NOMO-1 treated with dmso at 0.1 percent for 144 hours (cell line): ENCODE results near the gene SERINC4.
"Not testable (repeated sequence)": the region's sequence is repeated elsewhere in the genome, so short reads cannot be mapped to it uniquely, and the experiment has no call there.

Experiments
- DNase-seq: peaks from one replicate; lab custom pipeline; 2025; ENCODE audit not compliant: unreplicated experiment; lab: John Stamatoyannopoulos, UW

SERINC4 gene

DNA sequence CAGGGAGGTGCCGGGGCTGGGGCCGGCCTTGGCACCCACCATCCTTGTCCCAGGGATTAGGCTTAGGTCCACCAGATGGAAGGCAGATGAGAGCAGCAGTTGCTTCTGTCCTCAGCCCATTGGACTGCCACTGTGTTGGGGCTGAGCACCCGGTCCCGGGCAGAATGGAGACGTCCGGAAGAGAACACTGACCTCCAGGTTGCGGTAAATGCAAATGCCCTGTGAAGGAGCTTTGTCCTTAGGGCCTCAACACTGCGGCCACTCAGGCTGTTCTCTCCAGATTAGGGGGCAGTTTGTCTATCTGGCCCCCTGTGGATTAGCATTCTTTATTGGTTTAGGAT is at the start of gene SERINC4:
TSS of gene SERINC4 (minus strand) at position 276 of the 341 bp plus-strand sequence. CDS start at position 42, 234 bp downstream.
- DNase-seq: no peak

DNA sequence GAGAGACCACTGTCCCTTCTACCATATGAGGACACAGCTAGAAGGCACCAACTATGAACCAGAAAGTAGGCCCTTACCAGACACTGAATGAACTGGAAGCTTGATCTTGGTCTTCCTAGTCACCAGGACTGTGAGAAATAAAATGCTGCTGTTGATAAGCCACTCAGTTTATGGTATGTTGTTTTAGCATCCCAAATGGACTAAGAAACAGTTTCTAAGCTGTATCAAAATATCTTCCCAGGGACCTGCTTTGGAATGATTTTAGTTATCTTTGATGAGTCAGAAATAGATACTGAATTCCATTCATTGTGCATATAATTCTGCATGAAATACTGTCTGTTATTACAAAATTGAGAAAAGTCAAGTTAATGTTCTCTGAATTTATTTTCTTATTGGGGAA is 45.4 kb upstream of the SERINC4 start:
- DNase-seq: no peak

DNA sequence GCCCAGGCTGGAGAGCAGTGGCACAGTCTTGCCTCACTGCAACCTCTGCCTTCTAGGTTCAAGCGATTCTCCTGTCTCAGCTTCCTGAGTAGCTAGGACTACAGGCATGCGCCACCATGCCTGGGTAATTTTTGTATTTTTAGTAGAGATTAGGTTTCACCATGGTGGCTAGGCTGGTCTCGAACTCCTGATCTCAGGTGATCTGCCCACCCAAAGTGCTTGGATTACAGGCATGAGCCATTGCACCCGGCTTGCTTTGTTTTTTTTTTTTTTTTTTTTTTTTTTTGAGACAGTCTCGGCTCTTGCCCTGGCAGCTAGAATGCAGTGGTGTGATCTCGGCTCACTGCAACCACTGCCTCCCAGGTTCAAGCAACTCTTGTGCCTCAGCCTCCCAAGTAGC is 32.5 kb upstream of the SERINC4 start:
- DNase-seq: not testable (repeated sequence)

DNA sequence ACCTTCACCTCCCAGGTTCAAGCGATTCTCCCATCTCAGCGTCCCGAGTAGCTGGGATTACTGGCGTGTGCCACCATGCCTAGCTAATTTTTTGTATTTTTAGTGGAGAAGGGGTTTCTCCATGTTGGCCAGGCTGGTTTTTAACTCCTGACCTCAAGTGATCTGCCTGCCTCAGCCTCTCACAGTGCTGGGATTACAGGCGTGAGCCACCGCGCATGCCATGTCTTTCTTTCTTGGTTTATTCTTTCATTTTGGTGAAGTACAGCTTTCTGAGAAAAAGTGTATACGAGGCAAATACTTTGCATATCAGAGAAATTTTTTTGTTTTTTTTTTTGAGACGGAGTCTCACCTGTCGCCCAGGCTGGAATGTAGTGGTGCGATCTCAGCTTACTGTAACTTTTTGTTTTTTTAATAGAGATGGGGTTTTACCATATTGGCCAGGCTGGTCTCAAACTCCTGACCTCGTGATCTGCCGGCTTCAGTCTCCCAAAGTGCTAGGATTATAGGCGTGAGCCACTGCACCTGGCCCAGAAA is 31.6 kb upstream of the SERINC4 start:
- DNase-seq: not testable (repeated sequence)

DNA sequence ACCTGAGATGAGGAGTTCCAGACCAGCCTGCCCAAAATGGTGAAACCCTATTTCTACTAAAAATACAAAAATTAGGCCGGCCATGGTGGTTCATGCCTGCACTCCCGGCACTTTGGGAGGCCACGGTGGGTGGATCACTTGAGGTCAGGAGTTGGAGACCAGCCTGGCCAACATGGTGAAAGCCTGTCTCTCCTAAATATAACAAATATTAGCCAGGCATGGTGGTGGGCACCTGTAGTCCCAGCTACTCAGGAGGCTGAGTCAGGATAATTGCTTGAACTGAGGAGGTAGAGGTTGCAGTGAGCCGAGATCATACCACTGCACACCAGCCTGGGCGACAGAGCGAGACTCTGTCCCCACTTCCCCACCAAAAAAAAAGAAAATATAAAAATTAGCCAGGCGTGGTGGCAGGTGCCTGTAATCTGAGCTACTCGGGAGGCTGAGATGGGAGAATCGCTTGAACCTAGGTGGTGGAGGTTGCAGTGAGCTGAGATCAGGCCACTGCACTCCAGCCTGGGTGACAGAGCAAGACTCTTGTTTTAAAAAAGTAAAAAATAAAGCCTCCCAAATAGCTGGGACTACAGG is 30.8 kb upstream of the SERINC4 start:
- not testable (repeated sequence) for DNase-seq

DNA sequence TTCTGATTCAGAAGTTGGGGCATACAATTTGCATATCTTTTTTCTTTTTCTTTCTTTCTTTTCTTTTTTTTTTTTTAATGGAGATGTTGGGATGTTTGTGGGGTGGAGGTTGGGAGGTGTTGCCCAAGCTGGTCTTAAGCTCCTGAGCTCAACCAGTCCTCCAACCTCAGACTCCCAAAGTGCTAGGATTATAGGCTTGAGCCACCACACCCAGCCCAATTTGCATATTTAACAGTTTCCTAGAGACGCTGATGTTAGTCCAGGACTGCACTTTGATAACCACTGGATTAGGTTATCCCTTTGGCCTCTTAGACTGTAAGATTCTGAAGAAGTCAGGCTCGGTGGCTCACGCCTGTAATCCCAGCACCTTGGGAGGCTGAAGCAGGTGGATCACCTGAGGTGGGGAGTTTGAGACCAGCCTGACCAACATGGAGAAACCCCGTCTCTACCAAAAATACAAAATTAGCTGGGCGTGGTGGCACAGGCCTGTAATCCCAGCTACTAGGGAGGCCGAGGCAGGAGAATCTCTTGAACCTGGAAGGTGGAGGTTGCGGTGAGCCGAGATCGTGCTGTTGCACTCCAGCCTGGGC is 30.0 kb upstream of the SERINC4 start:
- not testable (repeated sequence) for DNase-seq

DNA sequence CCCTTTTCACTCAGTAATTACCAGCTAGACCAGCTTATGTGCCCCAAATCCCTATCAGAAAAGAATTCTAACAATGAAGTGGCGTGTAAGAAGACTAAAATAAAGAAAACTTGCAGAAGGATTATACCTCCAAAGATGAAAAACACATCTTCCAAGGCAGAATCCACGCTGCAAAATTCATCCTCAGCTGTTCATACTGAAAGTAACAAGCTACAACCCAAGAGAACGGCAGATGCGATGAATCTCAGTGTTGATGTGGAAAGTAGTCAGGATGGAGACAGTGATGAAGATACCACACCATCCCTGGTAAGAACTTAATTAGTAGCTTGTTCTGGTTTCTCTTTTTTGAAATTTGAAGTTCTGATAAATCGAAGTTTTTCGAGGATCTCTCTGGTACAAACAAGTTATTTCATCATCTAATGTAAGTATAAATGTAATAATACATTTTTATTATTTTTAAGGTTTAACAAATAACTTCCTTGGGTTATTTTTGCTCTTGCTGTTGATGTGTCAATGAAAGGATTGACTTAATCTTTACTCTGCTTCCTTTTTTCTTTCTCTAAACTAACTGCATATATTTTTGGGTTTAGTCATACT is 28.1 kb upstream of the SERINC4 start:
- no peak for DNase-seq

DNA sequence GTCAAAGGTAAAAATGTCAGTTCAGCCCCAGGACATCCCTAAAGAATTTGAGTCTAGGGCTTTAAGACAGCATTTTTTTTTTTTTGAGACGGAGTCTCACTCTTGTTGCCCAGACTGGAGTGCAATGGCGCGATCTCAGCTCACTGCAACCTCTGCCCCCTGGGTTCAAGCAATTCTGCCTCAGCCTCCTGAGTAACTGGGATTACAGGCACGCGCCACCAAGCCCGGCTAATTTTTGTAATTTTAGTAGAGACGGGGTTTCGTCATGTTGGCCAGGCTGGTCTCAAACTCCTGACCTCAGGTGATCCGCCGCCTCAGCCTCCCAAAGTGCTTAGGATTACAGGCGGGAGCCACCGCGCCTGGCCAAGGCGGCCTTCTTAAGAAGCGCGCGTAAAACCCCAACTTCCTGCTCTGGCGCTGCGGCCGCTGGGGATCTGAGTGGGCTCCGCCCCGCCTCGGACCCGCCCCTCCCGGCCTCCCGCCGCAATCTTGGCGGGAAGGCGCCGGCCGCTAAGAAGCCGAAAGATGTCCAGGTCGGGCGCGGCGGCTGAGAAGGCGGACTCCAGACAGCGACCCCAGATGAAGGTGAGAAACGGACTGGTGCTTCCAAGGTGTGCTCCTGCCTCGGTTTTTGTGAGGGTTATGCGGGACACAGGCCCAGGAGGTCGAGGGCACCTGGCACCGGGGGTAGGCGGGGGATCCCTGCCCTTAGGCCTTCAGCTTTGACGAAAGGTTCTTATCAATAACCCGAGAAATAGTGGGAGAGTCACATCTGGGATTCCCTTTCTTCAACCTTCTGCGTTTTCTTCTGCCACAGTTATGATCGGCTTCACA is 26.7 kb upstream of the SERINC4 start, which contains the start of gene WDR76:
TSS of gene WDR76 (plus strand) at position 495 of the 834 bp plus-strand sequence. CDS start at position 526, 31 bp downstream.
- peak; percentile 87 for DNase-seq

DNA sequence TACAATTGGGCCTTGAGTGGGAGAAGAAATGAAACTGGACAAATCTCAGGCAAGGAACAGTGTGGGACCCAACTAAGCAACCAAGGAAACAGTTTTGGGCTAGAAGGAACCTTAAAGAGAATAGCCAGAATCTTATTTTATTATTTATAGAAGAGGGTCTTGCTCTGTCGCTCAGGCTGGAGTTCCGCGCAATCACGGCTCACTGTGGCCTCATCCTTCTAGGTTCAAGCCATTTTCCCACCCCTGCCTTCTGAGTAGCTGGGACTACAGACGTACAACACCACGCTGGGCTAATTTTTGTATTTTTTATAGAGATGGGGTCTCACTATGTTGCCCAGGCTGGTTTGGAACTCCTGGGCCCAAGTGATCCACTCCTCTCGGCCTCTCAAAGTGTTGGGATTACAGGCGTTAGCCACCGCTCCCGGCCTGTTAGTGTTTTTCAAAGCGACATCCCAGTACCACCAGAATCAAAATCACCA is 26.0 kb upstream of the SERINC4 start:
- no peak for DNase-seq

DNA sequence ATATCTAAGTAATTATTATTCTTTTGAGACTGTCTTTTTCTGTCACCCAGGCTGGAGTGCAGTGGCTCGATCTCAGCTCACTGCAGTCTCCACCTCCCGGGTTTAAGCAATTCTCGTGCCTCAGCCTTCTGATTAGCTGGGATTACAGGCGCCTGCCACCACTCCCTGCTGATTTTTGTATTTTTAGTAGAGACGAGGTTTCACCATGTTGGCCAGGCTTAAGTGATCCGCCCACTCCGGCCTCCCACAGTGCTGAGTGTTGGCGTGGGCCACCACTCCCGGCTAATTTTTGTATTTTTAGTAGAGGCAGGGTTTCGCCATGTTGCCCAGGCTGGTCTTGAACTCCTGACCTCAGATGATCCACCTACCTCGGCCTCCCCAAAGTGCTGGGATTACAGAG is 25.3 kb upstream of the SERINC4 start:
- not testable (repeated sequence) for DNase-seq

DNA sequence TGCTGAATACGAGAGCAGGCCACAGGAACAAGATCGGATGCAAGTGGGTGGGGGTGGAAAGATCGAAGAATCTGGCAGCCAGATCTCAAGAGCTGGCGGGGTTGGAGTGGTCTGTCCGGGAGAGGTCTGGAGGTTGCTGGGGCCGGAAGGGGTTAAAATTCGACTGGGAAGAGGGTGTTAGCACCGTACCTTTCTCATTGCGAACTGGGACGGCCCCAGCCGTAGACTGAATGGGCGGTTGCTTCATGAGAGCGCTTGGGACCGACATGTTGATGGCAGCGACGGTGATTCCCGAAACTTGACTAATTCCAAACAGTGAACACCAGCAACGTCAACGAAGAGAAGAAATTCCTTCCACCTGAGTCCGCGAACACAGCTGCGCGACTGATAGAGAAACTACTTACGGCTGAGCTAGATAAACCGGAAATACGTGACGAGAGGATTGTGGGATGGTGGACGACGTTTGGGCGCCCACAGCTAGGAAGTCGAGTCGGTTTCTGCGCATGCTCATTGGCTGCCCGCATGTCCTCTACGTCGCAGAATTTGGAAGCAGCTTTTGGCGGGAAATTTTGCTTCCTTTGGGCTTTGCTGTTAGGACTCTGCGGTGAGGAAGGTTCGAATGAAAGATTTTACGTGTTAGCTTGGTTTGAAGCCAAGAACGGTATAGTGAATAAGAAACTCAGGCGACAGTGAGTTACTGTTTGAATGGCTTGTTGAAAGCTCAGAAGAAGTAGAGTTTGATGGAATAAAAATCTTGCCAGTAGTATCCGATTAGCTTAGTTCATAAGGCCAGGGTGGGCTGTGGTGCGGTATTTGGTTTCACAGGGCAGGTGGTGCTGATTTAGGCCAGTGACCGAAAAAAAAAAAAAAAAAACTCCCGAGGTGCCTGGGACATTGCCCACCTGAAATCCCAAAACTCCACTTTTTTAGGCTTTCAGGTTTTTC is 24.6 kb upstream of the SERINC4 start, which contains the start of gene MFAP1:
TSS of gene MFAP1 (minus strand) at position 389 of the 945 bp plus-strand sequence. CDS start at position 268, 121 bp downstream.
- peak; percentile 98 for DNase-seq

DNA sequence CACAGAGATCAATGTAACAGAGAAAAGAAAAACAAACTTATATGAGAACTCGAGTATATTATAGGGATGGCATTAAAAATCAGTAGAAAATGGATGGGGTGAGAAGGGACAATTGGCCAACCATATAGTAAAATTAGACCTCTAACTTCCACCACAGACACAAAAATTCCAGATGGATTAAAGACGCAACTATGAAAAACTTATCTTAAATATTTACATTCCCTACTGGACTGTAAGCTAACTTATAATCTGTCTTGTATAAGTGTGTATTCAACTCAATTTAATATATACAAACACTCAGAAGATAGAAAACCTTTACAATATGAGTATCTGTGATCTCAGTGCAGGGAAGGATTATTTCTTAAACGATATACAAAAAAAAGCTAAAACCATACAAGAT is 21.5 kb upstream of the SERINC4 start:
- DNase-seq: no peak

DNA sequence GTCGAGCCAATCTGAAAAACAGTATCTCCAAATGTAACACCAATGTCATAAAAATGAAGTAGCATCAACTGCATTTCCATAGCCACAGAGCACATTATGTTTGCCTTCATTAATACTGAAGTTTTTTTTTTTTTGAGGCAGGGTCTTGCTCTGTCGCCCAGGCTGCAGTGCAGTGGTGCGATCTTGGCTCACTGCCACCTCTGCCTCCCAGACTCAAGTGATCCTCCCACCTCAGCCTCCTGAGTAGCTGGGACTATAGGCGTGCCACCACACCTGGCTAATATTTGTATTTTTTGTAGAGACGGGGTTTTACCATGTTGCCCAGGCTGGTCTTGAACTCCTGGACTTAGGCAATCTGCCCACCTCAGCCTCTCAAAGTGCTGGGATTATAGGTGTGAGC is 15.0 kb upstream of the SERINC4 start:
- not testable (repeated sequence) for DNase-seq

DNA sequence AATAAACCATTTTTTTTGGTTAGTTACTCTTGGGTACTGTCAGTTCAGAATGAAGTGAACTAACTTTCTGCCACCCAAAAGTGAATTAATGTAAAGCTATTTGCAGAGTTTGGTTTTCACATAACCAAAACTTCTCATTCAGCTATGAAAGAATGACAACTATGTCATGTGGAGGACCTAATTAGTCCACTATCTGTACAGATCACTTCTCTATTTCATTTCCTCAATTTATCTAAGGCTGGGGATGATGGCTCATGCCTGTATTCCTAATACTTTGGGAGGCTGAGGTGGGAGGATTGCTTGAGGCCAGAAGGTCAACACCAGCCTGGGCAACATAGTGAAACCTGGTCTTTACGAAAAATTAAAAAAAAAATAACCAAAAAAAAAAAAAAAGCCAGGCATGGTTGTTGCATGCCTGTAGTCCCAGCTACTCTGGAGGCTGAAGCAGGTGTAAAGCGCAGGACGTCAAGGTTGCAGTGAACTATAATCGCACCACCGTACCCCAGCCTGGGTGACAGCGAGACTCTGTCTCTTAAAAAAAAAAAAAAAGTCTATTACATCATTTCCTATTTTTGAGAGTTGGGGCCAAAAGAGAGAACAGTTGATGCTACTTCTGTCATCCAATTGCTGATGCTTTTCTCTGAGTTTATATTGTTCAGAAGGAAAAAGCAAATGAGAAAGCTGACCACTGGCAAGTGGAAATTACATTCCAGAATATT is 9.1 kb upstream of the SERINC4 start:
- DNase-seq: peak; percentile 40

DNA sequence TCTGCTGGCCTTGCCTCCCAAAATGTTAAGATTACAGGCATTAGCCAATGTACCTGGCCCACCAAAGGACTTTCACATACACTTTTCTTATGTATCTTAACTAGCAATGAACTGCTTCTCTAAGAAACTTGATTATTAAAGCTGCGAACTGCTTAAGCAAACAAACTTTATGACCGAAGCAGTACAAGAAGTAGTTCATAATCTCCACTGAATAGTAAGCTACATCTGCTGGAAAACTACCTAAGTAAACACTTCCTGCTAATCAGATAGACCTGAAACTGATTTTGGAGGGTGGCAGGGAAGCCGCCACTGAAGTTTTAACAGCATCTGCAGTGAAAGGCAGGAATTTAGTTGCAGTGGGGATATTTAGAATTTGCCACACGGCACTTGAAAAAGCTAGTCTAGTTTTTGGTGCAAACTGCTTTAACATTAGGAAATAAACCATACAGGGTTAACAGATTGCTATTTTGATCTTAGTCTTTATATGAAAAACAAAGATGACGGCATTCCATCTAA is 8.5 kb upstream of the SERINC4 start:
- no peak for DNase-seq

DNA sequence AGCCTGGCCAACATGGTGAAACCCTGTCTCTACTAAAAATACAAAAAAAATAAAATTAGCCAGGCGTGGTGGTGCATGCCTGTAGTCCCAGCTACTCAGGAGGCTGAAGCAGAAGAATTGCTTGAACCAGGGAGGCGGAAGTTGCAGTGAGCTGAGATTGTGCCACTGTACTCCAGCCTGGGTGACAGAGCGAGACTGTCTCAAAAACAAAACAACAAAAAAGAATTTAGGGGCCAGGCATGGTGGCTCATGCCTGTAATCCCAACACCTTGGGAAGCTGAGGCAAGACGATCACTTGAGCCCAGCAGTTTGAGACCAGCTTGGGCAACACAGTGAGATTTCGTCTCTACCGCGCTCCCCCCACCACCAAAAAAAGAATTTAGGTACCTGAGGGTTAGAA is 2.7 kb upstream of the SERINC4 start:
- not testable (repeated sequence) for DNase-seq

DNA sequence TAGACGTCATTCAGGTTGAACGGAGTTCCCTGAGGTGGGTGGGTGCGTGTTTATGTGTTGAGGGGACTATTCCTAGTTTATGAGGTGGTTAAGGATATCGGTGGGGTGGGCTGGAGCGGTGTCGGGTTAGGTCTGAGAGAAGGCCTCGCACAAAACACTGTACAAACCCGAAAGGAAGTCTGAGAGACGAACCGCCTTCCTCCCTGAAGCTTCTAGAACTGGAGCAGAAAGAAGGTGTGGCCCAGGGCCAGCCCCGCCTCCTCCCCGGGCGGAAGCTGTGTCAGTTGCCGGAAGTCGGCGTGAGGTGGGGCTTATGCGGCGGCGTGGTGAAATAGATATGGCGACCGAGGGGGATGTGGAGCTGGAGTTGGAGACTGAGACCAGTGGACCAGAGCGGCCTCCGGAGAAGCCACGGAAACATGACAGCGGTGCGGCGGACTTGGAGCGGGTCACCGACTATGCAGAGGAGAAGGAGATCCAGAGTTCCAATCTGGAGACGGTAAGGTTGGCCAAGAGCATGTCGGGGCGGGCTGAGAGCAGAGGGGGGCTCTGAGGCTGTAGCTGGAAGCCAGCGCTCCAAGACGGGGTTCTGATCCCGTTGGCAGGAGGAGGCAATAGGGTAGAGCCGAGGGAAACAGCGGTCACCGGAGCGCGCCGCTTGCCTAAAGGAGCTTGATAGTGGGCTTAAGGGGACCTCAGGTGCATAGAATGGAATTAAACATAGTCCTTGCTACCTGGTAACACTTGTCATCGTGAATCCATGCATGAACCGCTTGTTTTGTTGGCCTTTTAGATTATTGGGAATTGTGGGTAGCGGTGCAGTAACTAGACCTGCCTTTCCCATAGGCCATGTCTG is 494 bp upstream of the SERINC4 start, which contains the start of gene HYPK:
TSS of gene HYPK (plus strand) at position 314 of the 856 bp plus-strand sequence. CDS start at position 338, 24 bp downstream.
- DNase-seq: peak; percentile 90
